GM12878 (cell line): ENCODE results near the gene ANO8. TPM values are rescaled to one million over a fixed set of nuclear protein-coding genes. Genes with fewer than 3 reads are reported as not detected.
A peak's percentile ranks its signal among the peaks of the same experiment; 100 is the strongest.

Source experiments
- ATF7 ChIP-seq: fragments of 450-650 bp; IDR thresholded peaks from 2 replicates; pipeline ENCODE4 v1.6.1; 2016; ENCODE audit warnings: low read depth, mild to moderate bottlenecking
- DPF2 ChIP-seq: fragments of 450-650 bp; IDR thresholded peaks from 2 replicates; pipeline ENCODE4 v1.6.1; 2017; ENCODE audit warnings: mild to moderate bottlenecking
- EZH2 ChIP-seq: IDR thresholded peaks from 2 replicates; pipeline ENCODE4 v1.6.1; 2012; ENCODE audit warnings: low read depth, mild to moderate bottlenecking, control low read depth, inconsistent platforms, low read length, borderline replicate concordance; ENCODE audit not compliant: control insufficient read depth
- GABPA ChIP-seq: IDR thresholded peaks from 2 replicates; pipeline ENCODE4 v1.6.1; 2014; ENCODE audit warnings: antibody characterized with exemption, low read depth, mild to moderate bottlenecking, inconsistent platforms
- HDAC2 ChIP-seq: fragments of 200-600 bp; sonication (generic); IDR thresholded peaks from 2 replicates; pipeline ENCODE4 v1.6.1; 2017
- IKZF2 ChIP-seq, 2 experiments: fragments of 450-650 bp; IDR thresholded peaks; 2 replicates each; pipeline ENCODE4 v1.6.1; 2017; ENCODE audit warnings: mild to moderate bottlenecking in 2 of 2, moderate library complexity in 2 of 2
- MEF2B ChIP-seq: fragments of 450-650 bp; IDR thresholded peaks from 2 replicates; pipeline ENCODE4 v1.6.1; 2018; ENCODE audit warnings: mild to moderate bottlenecking, moderate library complexity; ENCODE audit not compliant: partially characterized antibody, poor library complexity, severe bottlenecking
- MYC ChIP-seq: IDR thresholded peaks from 2 replicates; pipeline ENCODE4 v1.6.1; 2011; ENCODE audit warnings: mild to moderate bottlenecking, low read length, moderate library complexity, inconsistent platforms; ENCODE audit not compliant: insufficient read depth, insufficient replicate concordance, insufficient read length, severe bottlenecking
- NBN ChIP-seq: fragments of 450-650 bp; IDR thresholded peaks from 2 replicates; pipeline ENCODE4 v1.6.1; 2016
- NFYA ChIP-seq: IDR thresholded peaks from 2 replicates; pipeline ENCODE4 v1.6.1; 2011; ENCODE audit warnings: low read depth, mild to moderate bottlenecking, low read length, improper control_type of control experiment, borderline replicate concordance
- POLR2AphosphoS5 ChIP-seq: IDR thresholded peaks from 2 replicates; pipeline ENCODE4 v1.6.1; 2011; ENCODE audit warnings: mild to moderate bottlenecking, low read length, inconsistent platforms
- PRDM15 ChIP-seq: fragments of 450-650 bp; formaldehyde crosslinking; IDR thresholded peaks from 2 replicates; pipeline ENCODE4 v1.4.0; 2020; ENCODE audit warnings: mild to moderate bottlenecking, moderate library complexity
- SPI1 ChIP-seq: IDR thresholded peaks from 2 replicates; pipeline ENCODE4 v1.6.1; 2011; ENCODE audit warnings: low read depth, mild to moderate bottlenecking, low read length, moderate library complexity, borderline replicate concordance; ENCODE audit not compliant: insufficient read depth
- YY1 ChIP-seq: IDR thresholded peaks from 2 replicates; pipeline ENCODE4 v1.6.1; 2011; ENCODE audit warnings: low read depth, mild to moderate bottlenecking, low read length
- polyA plus RNA-seq, 11 experiments: library from polyadenylated mRNA; depleted of rRNA in 4 of 11; unstranded in 6 of 11; stranded (reverse) in 5 of 11; fragments of >200 nt; fragmentation: Nextera tagmentation in 4 of 11; fragmentation: Illumina TruSeq in 1 of 11; extraction: Ambion mirVana in 4 of 11; extraction: Trizol in 1 of 11; gene quantifications; 1 replicate in 1 of 11; 2 replicates in 10 of 11; pipeline versions ENCODE4 v1.2.1 to v1.2.3, GENCODE V29; 2011 to 2016; ENCODE audit warnings: inconsistent platforms in 2 of 11, missing spikeins in 2 of 11, low read depth in 1 of 11
- total RNA-seq, 4 experiments: library from RNA; depleted of rRNA in 3 of 4; stranded (reverse); fragments of >200 nt in 3 of 4; fragmentation: Illumina TruSeq in 1 of 4; extraction: Trizol in 1 of 4; gene quantifications; 2 replicates each; pipeline versions ENCODE4 v1.2.1 to v1.2.3, GENCODE V29; 2013 to 2021
- TF ChIP-seq, protein P1 (sequence below), 3 experiments: IDR thresholded peaks in 2 of 3; conservative IDR thresholded peaks in 1 of 3; 2 replicates each; pipeline ENCODE4 v1.5.1; 2011; ENCODE audit warnings: low read depth in 3 of 3, low read length in 3 of 3, mild to moderate bottlenecking in 3 of 3, control low read depth in 2 of 3, moderate library complexity in 2 of 3, inconsistent platforms in 1 of 3, mixed read lengths in 1 of 3; ENCODE audit not compliant: control insufficient read depth in 2 of 3, insufficient read depth in 1 of 3; ENCODE audit errors: extremely low read depth in 1 of 3
- TF ChIP-seq, protein P2 (sequence below): fragments of 150-350 bp; IDR thresholded peaks from 2 replicates; pipeline ENCODE4 v1.6.1; 2014; ENCODE audit warnings: mild to moderate bottlenecking, low read depth, low read length
- TF ChIP-seq, protein P3 (sequence below): fragments of 450-650 bp; IDR thresholded peaks from 2 replicates; pipeline ENCODE4 v1.6.1; 2018; ENCODE audit warnings: borderline replicate concordance, mild to moderate bottlenecking; ENCODE audit not compliant: partially characterized antibody

The ANO8 gene
- total and polyA plus RNA-seq, 10 of the 15 experiments (the other 5 are each of a cell fraction or from before 2014, with no cell fraction given), result 0.04 to 6.7 (median 1.1) TPM

DNA sequence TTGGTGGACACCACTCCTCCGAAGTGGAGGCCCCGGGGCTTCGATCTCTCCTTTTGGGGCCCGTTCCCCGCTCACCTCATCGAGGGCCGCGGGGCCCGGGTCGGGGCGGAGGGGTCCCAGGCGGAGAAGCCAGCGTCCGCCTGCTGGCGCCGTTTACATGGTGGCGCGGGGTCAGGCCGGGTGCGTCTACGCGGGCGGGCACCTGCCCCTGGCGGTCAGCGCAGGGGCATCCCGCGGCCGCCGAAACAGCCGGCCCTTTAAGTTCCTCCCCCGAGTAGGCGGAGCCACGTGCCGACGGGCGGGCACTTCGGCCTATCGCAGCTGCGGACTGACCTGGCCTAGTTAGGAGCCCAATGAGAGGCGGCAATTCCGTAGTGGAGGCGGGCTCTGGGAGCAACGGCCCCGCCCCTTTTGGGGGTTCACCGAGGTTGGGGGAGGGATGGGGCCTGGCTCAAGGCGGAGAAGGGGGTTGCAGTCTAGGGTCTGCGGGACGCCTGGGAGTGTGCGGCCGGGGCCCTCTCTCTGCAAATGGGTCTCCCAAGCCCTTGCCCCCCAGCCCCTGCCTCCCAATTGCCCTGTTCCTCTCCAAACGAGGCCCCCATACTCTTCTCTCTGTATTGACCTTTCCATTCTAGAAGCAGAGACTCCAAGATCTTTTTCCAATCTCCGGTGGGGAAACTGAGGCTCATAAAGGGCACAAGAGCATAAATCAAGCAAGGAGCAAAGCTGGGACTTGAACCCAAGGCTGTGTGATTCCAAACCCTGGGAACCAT, 31.3 kb downstream of the ANO8 start, which contains the start of gene ABHD8 (continued):
- TF ChIP-seq DPF2, result peak; percentile 98
- no peak for TF ChIP-seq HDAC2
- TF ChIP-seq NBN, result no peak
- TF ChIP-seq, protein P1, sequence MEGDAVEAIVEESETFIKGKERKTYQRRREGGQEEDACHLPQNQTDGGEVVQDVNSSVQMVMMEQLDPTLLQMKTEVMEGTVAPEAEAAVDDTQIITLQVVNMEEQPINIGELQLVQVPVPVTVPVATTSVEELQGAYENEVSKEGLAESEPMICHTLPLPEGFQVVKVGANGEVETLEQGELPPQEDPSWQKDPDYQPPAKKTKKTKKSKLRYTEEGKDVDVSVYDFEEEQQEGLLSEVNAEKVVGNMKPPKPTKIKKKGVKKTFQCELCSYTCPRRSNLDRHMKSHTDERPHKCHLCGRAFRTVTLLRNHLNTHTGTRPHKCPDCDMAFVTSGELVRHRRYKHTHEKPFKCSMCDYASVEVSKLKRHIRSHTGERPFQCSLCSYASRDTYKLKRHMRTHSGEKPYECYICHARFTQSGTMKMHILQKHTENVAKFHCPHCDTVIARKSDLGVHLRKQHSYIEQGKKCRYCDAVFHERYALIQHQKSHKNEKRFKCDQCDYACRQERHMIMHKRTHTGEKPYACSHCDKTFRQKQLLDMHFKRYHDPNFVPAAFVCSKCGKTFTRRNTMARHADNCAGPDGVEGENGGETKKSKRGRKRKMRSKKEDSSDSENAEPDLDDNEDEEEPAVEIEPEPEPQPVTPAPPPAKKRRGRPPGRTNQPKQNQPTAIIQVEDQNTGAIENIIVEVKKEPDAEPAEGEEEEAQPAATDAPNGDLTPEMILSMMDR (IDR thresholded peaks at IDR 0.05 in 2 of 3, conservative IDR thresholded peaks at IDR 0.05 in 1 of 3; ENCODE audit: control insufficient read depth in 2 of 3, extremely low read depth in 1 of 3, insufficient read depth in 1 of 3, low read depth in 3 of 3, low read length in 3 of 3), result peak; percentile 24 to 54 (median 30); a peak in 3 of 6 replicates
- TF ChIP-seq MYC, result no peak
- TF ChIP-seq IKZF2 (IDR thresholded peaks at IDR 0.05), result no peak
- no peak for TF ChIP-seq POLR2AphosphoS5
- TF ChIP-seq MEF2B, result no peak
- no peak for TF ChIP-seq GABPA
- peak; percentile 23; the same call in 1 of the 2 replicates for TF ChIP-seq NFYA
- TF ChIP-seq ATF7, result no peak
- TF ChIP-seq, protein P2, sequence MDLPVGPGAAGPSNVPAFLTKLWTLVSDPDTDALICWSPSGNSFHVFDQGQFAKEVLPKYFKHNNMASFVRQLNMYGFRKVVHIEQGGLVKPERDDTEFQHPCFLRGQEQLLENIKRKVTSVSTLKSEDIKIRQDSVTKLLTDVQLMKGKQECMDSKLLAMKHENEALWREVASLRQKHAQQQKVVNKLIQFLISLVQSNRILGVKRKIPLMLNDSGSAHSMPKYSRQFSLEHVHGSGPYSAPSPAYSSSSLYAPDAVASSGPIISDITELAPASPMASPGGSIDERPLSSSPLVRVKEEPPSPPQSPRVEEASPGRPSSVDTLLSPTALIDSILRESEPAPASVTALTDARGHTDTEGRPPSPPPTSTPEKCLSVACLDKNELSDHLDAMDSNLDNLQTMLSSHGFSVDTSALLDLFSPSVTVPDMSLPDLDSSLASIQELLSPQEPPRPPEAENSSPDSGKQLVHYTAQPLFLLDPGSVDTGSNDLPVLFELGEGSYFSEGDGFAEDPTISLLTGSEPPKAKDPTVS, result 0 out of 2 replicates have a peak, but pooled peaks have one; percentile 3
- TF ChIP-seq EZH2, result no peak
- TF ChIP-seq PRDM15, result no peak
- TF ChIP-seq, protein P3, sequence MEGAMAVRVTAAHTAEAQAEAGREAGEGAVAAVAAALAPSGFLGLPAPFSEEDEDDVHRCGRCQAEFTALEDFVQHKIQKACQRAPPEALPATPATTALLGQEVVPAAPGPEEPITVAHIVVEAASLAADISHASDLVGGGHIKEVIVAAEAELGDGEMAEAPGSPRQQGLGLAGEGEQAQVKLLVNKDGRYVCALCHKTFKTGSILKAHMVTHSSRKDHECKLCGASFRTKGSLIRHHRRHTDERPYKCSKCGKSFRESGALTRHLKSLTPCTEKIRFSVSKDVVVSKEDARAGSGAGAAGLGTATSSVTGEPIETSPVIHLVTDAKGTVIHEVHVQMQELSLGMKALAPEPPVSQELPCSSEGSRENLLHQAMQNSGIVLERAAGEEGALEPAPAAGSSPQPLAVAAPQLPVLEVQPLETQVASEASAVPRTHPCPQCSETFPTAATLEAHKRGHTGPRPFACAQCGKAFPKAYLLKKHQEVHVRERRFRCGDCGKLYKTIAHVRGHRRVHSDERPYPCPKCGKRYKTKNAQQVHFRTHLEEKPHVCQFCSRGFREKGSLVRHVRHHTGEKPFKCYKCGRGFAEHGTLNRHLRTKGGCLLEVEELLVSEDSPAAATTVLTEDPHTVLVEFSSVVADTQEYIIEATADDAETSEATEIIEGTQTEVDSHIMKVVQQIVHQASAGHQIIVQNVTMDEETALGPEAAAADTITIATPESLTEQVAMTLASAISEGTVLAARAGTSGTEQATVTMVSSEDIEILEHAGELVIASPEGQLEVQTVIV, result no peak
- TF ChIP-seq SPI1, result peak; percentile 39; the same call in 1 of the 2 replicates
- peak; percentile 32; the same call in 1 of the 2 replicates for TF ChIP-seq YY1
- TF ChIP-seq, all 136 proteins: peak for 38
